OCI-LY3 (cell line): ENCODE measurements around the gene TMEM176A.

Experiments
- H2AFZ ChIP-seq: fragments of 200-600, 300-600 bp; shearing (Covaris generic); 2 replicates; pipeline ENCODE4 v1.6.0; 2014; ENCODE audit warnings: antibody characterized with exemption, low read depth, low read length
- H3K27ac ChIP-seq: fragments of 200-600, 300-600 bp; sonication (generic); 2 replicates; pipeline ENCODE4 v1.5.1; 2014; ENCODE audit warnings: mild to moderate bottlenecking, low read length, moderate library complexity, mixed read lengths
- H3K27me3 ChIP-seq: fragments of 200-600, 300-600 bp; sonication (generic); 2 replicates; pipeline ENCODE4 v1.6.1; 2014; ENCODE audit warnings: low read depth, low read length, mixed read lengths
- H3K36me3 ChIP-seq: fragments of 200-600, 300-600 bp; sonication (generic); replicated peaks from 2 replicates; pipeline ENCODE3; 2014; ENCODE audit warnings: low read depth, low read length, mixed read lengths
- H3K4me1 ChIP-seq: fragments of 300-600, 200-600 bp; sonication (generic); 2 replicates; pipeline ENCODE4 v1.6.1; 2014; ENCODE audit warnings: low read length, mixed read lengths
- H3K4me2 ChIP-seq: fragments of 200-600, 300-600 bp; sonication (generic); 2 replicates; pipeline ENCODE4 v1.6.1; 2014; ENCODE audit warnings: low read length, mixed read lengths
- H3K4me3 ChIP-seq: fragments of 300-600, 200-600 bp; sonication (generic); 2 replicates; pipeline ENCODE4 v1.5.1; 2014; ENCODE audit warnings: antibody characterized with exemption, mild to moderate bottlenecking, low read length, moderate library complexity
- H3K79me2 ChIP-seq: fragments of 300-600, 200-600 bp; shearing (Covaris generic); 2 replicates; pipeline ENCODE4 v1.6.1; 2014; ENCODE audit warnings: mild to moderate bottlenecking, low read length, mixed read lengths
- H3K9ac ChIP-seq: fragments of 300-600, 200-600 bp; shearing (Covaris generic); 2 replicates; pipeline ENCODE4 v1.6.0; 2014; ENCODE audit warnings: mild to moderate bottlenecking, low read length, moderate library complexity
- H3K9me3 ChIP-seq: fragments of 200-600, 300-600 bp; shearing (Covaris generic); 2 replicates; pipeline ENCODE4 v1.6.1; 2014; ENCODE audit warnings: low read length, mixed read lengths; ENCODE audit not compliant: insufficient read depth
- H4K20me1 ChIP-seq: fragments of 200-600, 300-600 bp; sonication (generic); 2 replicates; pipeline ENCODE4 v1.6.1; 2016; ENCODE audit warnings: low read length, mixed read lengths; ENCODE audit not compliant: insufficient read depth
- CTCF ChIP-seq: fragments of 200-600, 300-600 bp; sonication (generic); IDR thresholded peaks from 2 replicates; pipeline ENCODE4 v1.5.1; 2014; ENCODE audit warnings: antibody characterized with exemption, low read length, low read depth
- EZH2phosphoT487 ChIP-seq: fragments of 200-600 bp; shearing (Covaris generic); IDR thresholded peaks from 2 replicates; pipeline ENCODE4 v1.6.1; 2018; ENCODE audit warnings: antibody characterized with exemption, mixed run types, low read depth

Gene TMEM176A

GRCh38 chr7:150842716-150843115 lies 42.1 kb downstream of the TMEM176A start:
- Histone ChIP-seq H3K79me2 (no peaks in the 10 kb centered on the region), H3K9me3 (no peaks in the 10 kb centered on the region), H2AFZ (no peak overlapping the region), H3K4me3 (no peak overlapping the region), H3K36me3 (no peaks in the 10 kb centered on the region), H3K4me1 (no peaks in the 10 kb centered on the region), H3K27me3 (no peaks in the 10 kb centered on the region), H4K20me1 (no peaks in the 10 kb centered on the region), H3K9ac (no peak overlapping the region), H3K27ac (no peak overlapping the region), H3K4me2 (no peak overlapping the region)
- no peak for TF ChIP-seq EZH2phosphoT487
- TF ChIP-seq CTCF, result no peak

- no peaks in the 10 kb centered on the region for H3K27me3 ChIP-seq
- H3K9ac ChIP-seq, result no peak overlapping the region
- H3K36me3 ChIP-seq, result no peaks in the 10 kb centered on the region
- no peaks in the 10 kb centered on the region for H3K9me3 ChIP-seq
- H3K27ac ChIP-seq, result no peak overlapping the region
- no peak overlapping the region for H2AFZ ChIP-seq
- no peaks in the 10 kb centered on the region for H3K4me1 ChIP-seq
- no peak overlapping the region for H3K4me2 ChIP-seq
- no peaks in the 10 kb centered on the region for H4K20me1 ChIP-seq
- no peak overlapping the region for H3K4me3 ChIP-seq
- TF ChIP-seq CTCF (no peak), EZH2phosphoT487 (no peak)
- no peaks in the 10 kb centered on the region for H3K79me2 ChIP-seq
Observed at GRCh38 chr7:150845421-150845861, 44.9 kb downstream of the TMEM176A start.

GRCh38 chr7:150846291-150847115 lies 45.9 kb downstream of the TMEM176A start:
- peaks cover 5% of the 10 kb centered on the region; the same call in 1 of the 2 replicates for H3K27me3 ChIP-seq
- H3K9me3 ChIP-seq, result no peaks in the 10 kb centered on the region
- no peak overlapping the region for H2AFZ ChIP-seq
- no peak overlapping the region for H3K9ac ChIP-seq
- no peak for TF ChIP-seq EZH2phosphoT487
- no peak for TF ChIP-seq CTCF
- H3K79me2 ChIP-seq, result no peaks in the 10 kb centered on the region
- H3K4me3 ChIP-seq, result no peak overlapping the region
- no peak overlapping the region for H3K4me2 ChIP-seq
- no peaks in the 10 kb centered on the region for H3K4me1 ChIP-seq
- no peaks in the 10 kb centered on the region for H4K20me1 ChIP-seq
- H3K27ac ChIP-seq, result no peak overlapping the region
- no peaks in the 10 kb centered on the region for H3K36me3 ChIP-seq

GRCh38 chr7:150847536-150847935 lies 47.0 kb downstream of the TMEM176A start:
- TF ChIP-seq EZH2phosphoT487, result no peak
- no peak for TF ChIP-seq CTCF

More at GRCh38 chr7:150847536-150847935, 47.0 kb downstream of the TMEM176A start:
- Histone ChIP-seq H2AFZ (no peak overlapping the region), H4K20me1 (no peaks in the 10 kb centered on the region), H3K9ac (no peak overlapping the region), H3K4me2 (no peak overlapping the region), H3K4me1 (peaks cover 2% of the 10 kb centered on the region; the same call in 1 of the 2 replicates), H3K9me3 (no peaks in the 10 kb centered on the region), H3K36me3 (no peaks in the 10 kb centered on the region), H3K27ac (no peak overlapping the region), H3K27me3 (peaks cover 5% of the 10 kb centered on the region; the same call in 1 of the 2 replicates), H3K4me3 (no peak overlapping the region), H3K79me2 (no peaks in the 10 kb centered on the region)
